Measurements from ENCODE around the gene AASDH. TPM values are rescaled to one million over a fixed set of nuclear protein-coding genes. Genes with fewer than 3 reads are reported as not detected.
A peak's percentile ranks its signal among the peaks of the same experiment; 100 is the strongest.

Gene AASDH
- total RNA-seq, 1 donor from 2014 or later, result 10.4 TPM

GRCh38 chr4:56416349-56416748, 29.1 kb upstream of the AASDH start:
- DNase-seq (ENCODE audit: low read depth), result no peak
- Histone ChIP-seq H3K27me3 (ENCODE audit: control insufficient read depth, insufficient read depth, low read length) (no peaks in the 10 kb centered on the region), H3K4me3 (ENCODE audit: low read depth, low read length) (no peak overlapping the region), H3K36me3 (ENCODE audit: control insufficient read depth, insufficient read depth, low read length) (no peaks in the 10 kb centered on the region)
- no peak for TF ChIP-seq CTCF (IDR thresholded peaks at IDR 0.05; ENCODE audit: insufficient read depth, low read length, poor library complexity, severe bottlenecking)

GRCh38 chr4:56414135-56414670, 26.9 kb upstream of the AASDH start:
- DNase-seq (ENCODE audit: low read depth), result no peak
- no peak for TF ChIP-seq CTCF (IDR thresholded peaks at IDR 0.05; ENCODE audit: insufficient read depth, low read length, poor library complexity, severe bottlenecking)
- H3K36me3 ChIP-seq (ENCODE audit: control insufficient read depth, insufficient read depth, low read length), result no peaks in the 10 kb centered on the region
- H3K4me3 ChIP-seq (ENCODE audit: low read depth, low read length), result no peak overlapping the region
- no peaks in the 10 kb centered on the region for H3K27me3 ChIP-seq (ENCODE audit: control insufficient read depth, insufficient read depth, low read length)

GRCh38 chr4:56410247-56411062, 23.2 kb upstream of the AASDH start:
- TF ChIP-seq CTCF (IDR thresholded peaks at IDR 0.05; ENCODE audit: insufficient read depth, low read length, poor library complexity, severe bottlenecking), result no peak
- Histone ChIP-seq H3K36me3 (ENCODE audit: control insufficient read depth, insufficient read depth, low read length) (peaks cover under 1% of the 10 kb centered on the region), H3K27me3 (ENCODE audit: control insufficient read depth, insufficient read depth, low read length) (no peaks in the 10 kb centered on the region), H3K4me3 (ENCODE audit: low read depth, low read length) (peak overlapping the region; percentile 16)
- DNase-seq (ENCODE audit: low read depth), result peak; percentile 96

- DNase-seq (ENCODE audit: low read depth), result no peak
- TF ChIP-seq CTCF (IDR thresholded peaks at IDR 0.05; ENCODE audit: insufficient read depth, low read length, poor library complexity, severe bottlenecking), result no peak
- H3K4me3 ChIP-seq (ENCODE audit: low read depth, low read length), result no peak overlapping the region
Observed at GRCh38 chr4:56409511-56410090, 22.3 kb upstream of the AASDH start.

GRCh38 chr4:56408978-56409377, 21.7 kb upstream of the AASDH start:
- DNase-seq (ENCODE audit: low read depth), result no peak
- no peak for TF ChIP-seq CTCF (IDR thresholded peaks at IDR 0.05; ENCODE audit: insufficient read depth, low read length, poor library complexity, severe bottlenecking)
- H3K4me3 ChIP-seq (ENCODE audit: low read depth, low read length), result no peak overlapping the region
- H3K27me3 ChIP-seq (ENCODE audit: control insufficient read depth, insufficient read depth, low read length), result no peaks in the 10 kb centered on the region
- H3K36me3 ChIP-seq (ENCODE audit: control insufficient read depth, insufficient read depth, low read length), result peaks cover 2% of the 10 kb centered on the region

More at GRCh38 chr4:56409511-56410090, 22.3 kb upstream of the AASDH start:
- H3K27me3 ChIP-seq (ENCODE audit: control insufficient read depth, insufficient read depth, low read length), result no peaks in the 10 kb centered on the region
- H3K36me3 ChIP-seq (ENCODE audit: control insufficient read depth, insufficient read depth, low read length), result peaks cover 2% of the 10 kb centered on the region

Data from kidney epithelial cell (primary cell).